Measurements from ENCODE around the gene ASPG.

Gene ASPG

DNA sequence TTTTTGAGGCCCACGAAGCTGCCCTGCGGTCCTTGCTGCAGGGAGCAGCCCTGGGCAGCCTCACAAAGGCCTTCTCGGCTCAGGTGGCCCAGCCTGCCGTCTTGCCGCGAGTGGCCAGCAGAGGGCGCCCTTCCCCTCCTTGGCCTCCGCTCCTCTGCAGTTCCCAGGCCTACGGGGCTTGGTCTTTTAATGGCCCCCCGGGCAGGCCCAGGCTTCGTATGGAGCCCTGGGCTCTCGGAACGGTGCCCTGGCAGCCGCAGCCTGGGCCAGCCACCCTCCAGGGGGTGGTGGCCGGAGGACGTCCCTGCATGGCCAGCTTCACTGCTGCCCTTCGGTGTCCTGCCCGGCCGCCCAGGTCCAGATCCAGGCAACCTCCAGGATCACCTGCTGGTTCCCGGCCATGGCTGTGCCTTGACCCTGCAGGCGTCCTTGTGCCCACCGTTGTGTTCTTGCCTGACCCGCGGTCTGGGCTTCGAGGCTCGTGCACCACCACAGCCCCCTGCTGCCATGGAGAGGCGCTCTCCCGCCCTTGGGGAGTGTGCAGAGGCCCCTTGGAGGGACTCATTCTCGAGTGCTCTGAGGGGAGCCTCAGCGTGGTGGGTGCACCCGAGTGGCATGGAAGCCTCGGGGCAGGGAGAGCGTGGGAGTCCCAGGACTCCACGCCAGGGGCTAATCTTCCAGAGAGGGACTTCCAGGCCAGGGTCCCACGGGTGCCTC, 9.4 kb downstream of the ASPG start:
- no peak for DNase-seq

DNA sequence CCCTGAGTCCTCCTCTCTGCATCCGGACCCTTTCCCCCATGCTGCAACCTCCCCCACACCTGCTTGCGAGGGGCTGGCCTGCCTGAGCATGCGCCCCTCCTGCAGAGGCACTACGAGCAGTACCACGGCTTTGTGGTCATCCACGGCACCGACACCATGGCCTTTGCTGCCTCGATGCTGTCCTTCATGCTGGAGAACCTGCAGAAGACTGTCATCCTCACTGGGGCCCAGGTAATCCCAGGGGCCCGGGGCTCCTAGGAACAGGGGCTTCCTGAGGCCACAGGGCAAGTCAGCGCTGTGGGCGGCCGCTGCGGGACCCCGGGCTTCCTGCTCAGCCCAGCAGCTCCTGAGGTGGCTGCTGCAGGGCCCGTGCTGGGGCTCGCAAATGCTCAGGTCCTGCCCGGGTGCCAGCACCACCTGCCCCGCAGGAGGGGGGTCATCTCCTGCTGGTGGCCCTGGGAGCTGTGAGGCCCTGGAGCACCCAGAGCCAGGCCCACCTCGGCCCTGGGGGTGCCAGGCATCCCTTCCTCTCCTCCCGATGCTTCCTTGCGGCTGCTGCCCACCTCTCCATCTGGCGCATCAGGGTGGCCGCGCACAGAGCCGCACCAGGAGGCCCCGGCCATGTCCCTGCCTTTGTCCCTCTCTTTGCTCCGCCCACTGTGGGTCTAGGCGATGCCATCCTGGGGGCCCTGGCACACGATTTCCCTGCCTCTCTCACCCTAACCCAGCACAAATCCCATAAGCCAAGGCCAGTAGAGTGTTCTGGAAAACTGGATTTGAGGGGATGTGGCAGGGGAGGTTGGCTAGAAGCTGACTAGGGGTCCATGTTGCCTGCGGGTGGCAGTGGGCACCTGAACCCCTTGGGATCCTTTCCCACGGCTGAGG, 10.2 kb downstream of the ASPG start:
- DNase-seq = no peak

DNA sequence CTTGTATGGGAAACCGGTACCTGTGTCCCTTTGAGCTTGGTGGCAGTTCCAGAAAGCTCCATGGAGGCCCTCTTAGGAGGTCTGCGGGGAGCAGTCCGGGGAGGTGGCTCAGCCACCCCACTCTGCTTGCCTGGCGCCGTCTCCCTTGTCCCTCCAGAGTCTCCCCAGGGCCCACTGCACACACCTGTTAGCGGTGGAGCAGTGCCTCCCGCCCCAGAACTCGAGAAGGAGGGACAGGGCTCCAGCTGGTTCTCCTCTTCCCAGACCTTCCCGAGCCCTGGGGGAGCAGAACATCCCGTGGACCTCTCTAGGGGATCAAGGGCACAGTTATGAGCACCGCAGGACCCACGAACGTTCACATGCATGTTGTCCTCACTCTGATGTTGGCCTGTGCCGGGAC, 10.8 kb downstream of the ASPG start:
- DNase-seq = no peak

DNA sequence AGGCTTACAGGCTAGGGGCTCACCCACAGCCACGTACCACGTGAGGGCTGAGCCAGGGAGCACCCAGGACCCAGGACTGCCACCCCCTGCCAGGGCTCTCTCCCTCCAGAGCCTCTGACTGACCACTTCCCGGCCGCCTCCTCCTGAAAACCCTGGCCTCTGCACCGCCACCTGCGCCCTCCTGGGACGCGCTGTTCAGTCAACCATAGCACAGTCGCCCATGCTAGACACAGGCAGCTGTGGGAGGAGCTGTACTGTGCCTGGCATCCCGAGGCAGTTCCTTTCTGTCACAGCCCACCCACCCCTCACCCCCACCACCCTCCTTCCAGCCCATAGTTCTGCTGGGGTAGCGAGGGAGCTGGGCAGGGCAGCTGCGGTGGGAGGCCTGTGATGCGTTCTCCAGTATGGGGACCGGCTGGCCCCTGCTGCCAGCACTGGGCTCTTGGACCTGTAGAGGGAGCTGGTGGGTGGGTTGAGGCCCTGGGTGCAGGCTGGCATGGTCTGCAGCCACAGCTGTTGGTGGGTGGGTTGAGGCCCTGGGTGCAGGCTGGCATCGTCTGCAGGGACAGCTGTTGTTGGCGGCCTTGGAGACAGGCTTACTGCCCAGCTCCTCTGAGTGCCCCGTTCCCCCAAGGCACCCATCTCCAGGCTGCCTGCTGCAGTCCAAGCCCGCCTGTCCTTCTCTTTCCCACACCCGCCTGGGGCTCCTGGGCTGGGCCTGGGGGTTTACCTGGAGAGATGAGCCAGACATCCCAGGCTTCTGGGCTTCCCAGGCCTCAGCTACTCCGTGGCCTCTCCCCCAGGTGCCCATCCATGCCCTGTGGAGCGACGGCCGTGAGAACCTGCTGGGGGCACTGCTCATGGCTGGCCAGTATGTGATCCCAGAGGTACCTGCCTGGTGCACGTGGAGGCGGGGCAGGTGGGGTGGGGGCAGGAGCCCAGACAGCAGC, 11.5 kb downstream of the ASPG start:
- no peak for DNase-seq

DNA sequence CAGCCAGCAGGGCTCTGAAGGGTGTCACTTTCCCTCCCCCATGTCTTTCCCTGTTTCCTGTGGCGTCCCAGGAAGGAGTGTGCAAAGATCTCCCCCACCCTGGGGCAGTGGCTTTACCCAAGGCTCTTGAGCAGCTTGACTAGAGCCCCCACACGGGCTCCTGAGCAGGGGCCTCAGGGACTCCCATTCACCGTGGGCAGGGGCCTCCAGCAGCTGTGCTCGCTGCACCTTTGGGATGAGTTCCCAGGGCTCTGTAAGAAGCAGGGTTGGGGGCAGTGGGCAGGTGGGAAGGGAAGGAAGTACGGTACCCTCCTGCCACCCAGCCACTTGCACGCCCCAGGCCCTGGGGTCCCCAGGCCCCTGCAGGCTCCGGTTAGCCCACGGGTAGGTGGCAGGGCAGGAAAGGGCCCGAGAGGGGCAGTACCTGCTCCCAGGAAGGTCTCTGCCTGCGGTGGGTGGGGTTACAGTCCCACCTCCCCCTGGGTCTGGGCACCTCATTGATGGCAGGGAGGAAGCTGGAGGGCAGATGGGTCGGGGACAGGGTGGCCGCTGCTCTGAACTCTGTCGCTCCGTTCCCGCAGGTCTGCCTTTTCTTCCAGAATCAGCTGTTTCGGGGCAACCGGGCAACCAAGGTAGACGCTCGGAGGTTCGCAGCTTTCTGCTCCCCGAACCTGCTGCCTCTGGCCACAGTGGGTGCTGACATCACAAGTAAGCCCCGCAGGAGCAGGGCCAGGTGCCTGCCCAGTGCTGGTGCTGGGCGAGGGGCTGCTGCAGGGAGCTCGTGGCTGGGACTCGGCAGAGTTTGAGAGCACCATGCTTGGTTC, 13.0 kb downstream of the ASPG start:
- no peak for DNase-seq

DNA sequence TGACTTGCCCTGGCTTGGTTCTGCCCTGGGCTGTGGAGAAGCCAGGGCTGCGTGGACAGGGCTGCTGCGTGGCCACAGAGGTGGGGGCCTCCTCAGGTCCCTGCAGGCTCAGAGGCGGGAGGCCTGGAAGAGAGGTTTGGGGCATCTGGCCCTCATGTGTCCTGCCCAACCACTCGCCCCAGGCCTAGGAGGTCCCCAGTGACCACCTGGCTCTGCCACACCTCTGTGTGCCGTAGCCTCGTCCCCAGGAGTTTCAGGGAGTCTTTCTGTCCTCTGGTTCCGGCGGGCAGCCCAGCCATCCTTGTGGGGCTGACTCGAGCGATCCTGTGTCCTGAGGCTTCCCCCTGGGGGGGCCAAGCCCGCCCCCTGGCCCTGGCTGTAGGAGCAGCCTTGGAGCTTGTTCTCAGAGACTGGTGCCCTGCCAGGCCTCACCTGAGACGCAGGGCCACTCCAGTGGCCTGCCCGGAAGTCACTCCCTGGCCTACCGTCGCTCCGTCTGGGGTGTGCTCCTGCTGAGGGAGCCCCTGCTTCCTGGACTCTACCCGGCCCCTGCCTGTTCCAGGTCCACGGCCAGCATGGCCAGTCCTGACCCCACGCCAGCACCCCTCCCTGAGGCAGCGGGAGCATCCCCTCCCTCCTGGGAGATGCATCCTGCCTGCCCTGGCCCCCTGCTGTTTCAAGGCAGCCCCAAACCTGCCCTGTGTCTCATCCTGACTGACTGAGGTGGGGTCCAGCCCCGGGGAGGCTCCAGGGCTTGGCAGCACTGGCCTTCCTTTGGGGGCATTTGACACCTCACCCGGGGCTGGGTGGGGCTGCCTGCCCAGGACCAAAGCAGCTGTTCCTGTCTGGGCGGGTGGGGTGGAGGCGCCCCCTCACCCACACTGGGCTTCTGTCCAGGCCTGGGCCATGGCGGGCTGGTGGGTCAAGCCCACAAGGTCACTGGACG, 13.9 kb downstream of the ASPG start:
- no peak for DNase-seq

DNA sequence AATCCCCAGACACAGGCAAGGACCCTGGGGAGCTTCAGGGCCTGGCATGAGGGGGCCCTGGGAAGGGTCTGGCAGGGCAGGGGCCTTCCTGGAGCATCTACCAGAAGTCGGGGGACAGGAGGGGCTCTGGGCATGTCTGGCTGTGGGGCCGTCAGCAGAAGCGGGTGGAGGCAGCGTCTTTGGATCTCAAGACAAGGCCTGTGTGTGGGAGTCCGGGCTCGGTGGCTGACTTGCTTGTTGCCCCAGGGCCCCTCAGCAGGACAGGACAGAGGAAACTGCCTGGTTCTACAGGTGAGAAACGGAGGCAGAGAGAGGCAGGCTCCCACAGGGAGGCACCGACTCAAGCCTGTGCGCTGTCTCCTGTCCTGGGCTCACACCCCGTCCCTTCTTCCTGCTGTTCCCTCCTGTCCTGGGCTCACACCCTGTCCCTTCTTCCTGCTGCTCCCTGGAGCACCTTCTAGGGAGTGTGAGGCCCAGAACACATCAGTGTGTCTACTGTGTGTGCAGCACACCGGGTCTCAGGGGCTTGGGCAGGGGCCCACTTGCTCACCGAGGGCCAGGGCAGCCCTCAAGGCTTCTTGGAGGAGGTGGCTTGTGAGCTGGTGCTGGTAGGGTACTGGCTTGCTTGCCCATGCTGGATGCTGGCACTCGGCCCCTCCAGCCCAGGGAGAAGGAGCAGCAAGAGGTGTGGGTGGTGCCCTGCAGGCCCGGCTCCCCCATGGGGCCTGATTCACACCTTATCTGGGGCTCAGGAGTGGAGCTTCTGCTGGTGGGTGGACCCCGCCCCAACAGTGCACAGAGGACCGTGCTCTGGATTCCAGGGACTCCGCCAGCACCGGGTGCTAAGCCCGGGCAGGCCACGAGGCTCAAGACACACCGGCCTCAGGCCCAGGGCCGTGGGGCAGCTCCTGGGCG, 14.9 kb downstream of the ASPG start:
- no peak for DNase-seq

DNA sequence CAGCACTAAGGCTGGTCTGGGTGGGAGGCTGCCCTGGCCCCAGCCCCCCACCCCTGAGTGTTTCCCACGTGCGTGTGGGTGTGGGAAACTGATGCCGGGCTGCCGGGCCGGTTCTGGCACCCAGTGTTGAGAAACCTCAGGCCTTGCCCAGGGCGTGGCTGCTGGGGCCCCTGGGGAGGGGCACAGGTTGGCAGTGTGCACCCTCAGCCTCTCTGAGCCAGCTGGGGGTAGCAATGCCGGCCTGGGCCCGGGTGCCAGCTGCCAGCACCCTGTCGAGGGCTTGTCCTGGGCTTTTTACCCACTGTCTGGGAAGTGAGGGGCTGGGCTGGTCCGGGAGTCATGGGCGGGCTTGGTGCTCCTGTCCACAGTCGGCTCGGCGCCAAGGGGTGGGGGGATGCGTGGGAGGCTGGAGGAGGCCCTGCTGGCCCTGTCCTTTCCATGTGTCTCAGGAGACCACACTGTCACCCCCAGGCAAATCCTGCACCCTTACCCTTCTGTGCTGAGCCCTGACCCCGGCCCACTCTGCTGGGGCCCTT, 15.7 kb downstream of the ASPG start:
- DNase-seq = no peak

DNA sequence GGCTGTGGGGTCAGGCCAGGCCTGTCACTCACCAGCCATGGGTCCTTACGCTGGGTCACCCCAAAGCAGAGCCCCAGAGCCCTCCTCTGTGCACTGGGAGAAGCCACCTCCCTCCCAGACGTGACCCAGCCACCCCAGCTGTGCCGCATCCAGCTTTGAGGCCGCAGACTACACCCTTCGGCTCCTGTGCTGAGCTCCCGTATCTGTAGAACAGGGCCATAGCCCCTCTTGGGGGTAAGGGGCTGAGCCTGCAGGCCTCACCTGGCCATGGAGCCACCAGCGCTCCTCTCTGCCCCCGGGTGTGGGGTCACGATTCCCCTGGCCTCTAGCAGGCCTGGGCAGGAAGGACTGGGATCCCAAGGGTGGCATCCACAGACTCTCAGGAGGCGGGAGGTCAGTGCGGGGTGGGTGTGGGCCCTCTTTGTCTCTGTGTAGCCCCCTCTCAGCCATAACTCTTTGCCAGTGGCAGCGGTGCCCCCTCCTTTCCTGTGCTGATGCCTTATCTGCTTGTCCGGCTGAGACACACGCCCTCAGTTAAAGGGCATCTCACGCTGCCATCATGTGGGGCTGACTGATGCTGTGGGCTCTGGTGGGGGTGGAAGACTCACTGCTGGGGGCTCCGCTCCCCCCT, 16.3 kb downstream of the ASPG start:
- DNase-seq = no peak

DNA sequence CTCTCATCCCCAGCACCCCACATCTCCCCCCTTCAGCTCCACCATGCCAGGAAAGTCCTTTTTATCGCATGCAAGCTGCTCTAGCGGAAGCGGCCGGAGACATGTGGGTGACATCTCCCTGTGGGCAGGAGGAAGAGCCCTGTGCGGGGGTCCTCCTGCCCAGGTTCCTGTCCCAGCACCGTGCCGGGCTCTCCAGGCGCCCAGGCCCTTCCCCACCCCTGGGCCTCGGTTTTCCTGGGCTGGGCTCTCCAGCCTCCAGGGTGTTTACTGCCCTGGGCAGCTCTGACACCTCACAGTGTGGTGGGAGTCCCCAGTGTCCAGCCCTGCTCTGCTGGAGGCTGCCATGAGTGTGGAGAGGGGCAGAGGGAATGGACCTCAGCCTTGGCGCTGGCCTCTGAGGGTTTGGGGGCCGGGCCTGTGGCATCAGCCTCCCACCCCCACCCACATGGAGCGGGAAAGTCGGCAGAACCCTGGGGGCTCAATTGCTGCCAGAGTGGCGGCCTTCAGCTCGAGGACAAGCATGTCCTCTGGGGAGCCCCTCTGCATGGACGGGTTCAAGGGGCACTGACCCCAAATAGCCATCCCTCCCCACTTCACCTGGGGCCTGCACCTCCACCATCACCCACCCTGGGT, 16.9 kb downstream of the ASPG start:
- no peak for DNase-seq

DNA sequence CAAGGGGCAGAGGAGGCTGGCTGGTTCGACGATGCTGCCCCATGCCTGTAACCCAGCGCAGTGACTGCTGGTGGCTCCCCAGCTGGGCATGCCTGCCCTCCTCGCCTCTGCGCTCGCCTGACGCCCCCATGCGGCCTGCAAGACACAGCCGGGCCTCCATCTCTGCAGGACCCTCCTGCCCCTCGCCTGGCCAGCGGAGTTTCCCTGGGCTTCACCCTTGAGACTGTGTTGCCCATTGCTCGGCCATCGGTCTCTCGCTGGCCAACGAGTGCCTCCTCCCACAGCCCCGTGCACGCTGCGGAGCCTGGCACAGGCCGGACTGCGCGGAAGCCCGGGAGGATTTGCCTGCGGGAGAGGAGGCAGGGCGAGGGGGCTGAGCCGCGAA, 17.6 kb downstream of the ASPG start:
- no peak for DNase-seq

DNA sequence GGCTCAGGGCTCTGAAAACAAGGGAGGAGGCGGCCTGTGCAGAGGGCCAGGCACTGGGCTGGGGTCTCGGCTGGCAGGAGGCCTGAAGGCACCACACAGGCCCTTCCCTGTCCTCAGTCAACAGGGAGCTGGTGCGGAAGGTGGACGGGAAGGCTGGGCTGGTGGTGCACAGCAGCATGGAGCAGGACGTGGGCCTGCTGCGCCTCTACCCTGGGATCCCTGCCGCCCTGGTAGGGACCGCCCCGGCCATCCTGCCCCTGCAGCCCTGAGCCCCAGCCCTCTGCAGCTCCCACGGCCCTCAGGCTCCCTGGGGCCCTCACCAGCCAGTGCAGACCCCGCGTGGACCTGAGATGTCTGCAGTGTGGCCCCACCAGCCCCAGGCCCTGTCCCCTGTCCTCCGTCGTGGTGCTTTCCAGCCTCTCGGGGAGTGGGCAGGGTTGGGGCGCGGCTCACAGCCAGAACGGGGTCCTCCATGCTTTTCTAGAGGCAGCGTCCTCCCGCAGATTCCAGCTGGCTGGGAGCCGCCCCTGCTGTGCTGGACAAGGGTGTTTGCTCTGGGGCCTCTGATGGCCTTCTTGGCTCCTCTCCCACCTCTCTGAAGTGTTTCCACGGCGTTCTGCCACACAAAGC, 18.1 kb downstream of the ASPG start:
- DNase-seq = no peak

DNA sequence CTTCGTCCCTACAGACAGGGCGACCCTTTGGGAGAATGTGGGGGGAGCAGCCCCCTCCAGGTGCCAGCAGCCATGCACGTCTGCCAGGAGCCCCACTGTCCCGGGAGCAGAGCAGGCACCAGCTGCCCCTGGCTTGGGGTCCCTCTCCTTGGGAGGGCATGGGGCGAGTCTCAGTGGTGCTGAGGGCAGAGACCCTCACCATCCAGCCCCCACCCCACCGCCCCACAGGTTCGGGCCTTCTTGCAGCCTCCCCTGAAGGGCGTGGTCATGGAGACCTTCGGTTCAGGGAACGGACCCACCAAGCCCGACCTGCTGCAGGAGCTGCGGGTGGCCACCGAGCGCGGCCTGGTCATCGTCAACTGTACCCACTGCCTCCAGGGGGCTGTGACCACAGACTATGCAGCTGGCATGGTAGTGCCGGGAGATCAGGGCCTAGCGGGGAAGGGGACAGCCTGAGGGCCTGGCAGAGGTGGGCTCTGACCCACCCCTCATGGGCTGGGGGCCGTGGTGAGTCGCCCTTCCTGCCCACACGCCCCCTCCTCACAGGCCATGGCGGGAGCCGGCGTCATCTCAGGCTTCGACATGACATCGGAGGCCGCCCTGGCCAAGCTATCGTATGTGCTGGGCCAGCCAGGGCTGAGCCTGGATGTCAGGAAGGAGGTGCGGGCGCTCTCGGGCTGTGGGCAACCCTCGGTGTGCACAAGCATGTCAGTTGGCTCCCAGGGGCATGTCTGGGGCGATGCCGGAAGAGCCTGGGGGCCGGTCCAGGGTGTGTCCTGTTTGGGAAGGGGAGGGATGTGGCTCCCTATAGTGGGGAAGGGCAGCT, 18.8 kb downstream of the ASPG start:
- no peak for DNase-seq

DNA sequence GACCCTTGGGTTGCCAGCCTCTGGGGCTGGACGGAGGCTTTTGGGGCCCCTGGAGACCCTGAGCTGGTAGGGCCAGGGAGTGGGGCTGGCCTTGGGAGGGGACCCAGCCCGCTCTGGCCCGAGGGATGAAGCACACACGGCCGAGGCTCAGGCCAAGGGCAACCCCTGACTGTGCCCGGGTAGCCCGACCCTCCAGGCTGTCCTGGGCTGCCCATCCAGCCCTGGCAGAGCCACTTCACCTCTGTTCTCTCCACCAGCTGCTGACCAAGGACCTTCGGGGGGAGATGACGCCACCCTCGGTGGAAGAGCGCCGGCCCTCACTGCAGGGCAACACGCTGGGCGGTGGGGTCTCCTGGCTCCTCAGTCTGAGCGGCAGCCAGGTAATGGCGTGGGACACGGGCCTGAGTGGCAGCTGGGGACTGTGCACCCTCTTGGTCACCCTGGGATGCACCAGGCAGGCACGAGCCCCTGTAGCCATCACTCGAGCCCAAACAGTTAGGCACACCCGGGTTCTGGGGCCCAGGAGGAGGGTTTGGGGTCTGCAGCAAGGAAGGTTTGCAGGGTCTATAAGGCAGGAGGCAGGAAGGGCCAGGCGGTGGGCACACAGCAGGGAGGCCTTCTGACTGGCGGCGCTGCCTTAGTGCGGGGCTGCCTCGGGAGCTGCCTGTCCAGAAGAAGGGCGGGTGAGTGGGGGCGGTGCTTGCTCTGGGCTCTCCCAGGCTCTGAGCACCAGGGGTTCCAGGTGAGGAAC, 19.7 kb downstream of the ASPG start:
- no peak for DNase-seq

DNA sequence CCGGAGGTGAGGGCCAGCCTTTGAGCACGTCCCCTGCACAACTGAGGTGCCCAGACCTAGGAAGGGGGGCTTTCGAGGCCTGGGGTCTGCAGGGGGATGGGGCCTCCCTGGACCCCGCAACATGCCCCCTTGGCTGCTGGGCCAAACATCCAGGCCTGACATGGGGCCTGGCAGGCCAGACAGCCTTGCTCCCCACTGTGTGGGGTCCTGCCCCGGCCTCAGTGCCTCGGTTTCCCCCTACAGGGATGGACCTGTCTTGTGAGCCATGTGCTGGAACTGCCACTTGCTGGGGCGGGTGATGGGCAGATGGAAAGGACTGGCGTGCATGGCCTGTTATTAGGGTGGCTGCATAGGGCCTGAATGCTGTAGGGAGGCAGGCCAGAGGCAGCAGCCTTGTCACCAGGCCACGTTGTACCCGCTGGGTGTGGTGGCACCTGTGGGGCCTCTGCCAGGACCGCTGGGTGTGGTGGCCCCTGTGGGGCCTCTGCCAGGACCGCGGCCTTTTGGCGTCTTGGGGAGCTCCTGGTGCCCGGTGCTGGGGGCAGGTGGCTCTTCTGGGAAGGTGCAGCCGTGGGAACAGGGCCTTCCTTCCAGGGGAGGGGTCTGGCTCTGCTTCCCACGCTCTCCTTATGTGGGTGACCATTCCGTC, 20.4 kb downstream of the ASPG start:
- DNase-seq = no peak

DNA sequence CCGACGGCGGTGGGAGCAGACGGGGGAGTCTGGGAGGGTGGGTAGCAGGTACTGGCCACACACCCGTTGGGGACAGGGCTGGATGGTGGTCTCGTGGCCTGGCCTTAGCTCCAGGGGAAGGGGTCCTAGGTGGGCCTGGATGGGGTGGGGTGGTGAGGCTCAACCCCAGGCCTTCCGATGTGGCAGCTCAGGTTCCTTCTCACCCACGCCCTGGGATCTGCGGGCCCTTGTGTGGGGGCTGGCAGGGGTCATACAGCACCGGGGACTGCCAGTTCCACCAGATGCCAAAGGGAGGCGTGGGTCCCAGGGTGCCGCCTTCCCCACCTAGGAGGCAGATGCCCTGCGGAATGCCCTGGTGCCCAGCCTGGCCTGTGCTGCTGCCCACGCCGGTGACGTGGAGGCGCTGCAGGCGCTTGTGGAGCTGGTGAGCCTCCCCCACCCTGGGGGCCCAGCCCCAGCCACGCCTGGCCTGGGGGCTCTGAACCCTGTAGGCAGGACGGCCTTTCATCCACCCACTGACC, 21.0 kb downstream of the ASPG start:
- no peak for DNase-seq
